Gastroesophageal sphincter (tissue), 4 donors: ENCODE measurements around the gene CREB3L4. TPM values are rescaled to one million over a fixed set of nuclear protein-coding genes. Genes with fewer than 3 reads are reported as not detected.
A peak's percentile ranks its signal among the peaks of the same experiment; 100 is the strongest.

ENCODE experiments used
- ATAC-seq: fragments of 150-250 bp; one replicate; pipeline ENCODE4 v1.9.1; 2016; ENCODE audit warnings: mild to moderate bottlenecking, moderate library complexity
- H3K27ac ChIP-seq, 4 donors: fragments of 200-600 bp; sonication (generic) in 3 of 4; 1 replicate in 3 of 4; 2 replicates in 1 of 4; pipeline ENCODE4 v1.5.1; 2016 to 2019
- H3K27me3 ChIP-seq: fragments of 200-600 bp; sonication (generic); one replicate; pipeline ENCODE4 v1.5.1; 2019
- H3K36me3 ChIP-seq, 2 donors: fragments of 200-600 bp; sonication (generic); one replicate each; pipeline ENCODE4 v1.5.1; 2019; ENCODE audit warnings: control low read depth in 1 of 2
- H3K4me1 ChIP-seq, 3 donors: fragments of 200-600 bp; sonication (generic); 1 replicate in 2 of 3; 2 replicates in 1 of 3; pipeline ENCODE4 v1.5.1; 2016 to 2019; ENCODE audit warnings: control low read depth in 2 of 3
- H3K4me3 ChIP-seq, 2 donors: fragments of 200-600 bp; sonication (generic); one replicate each; pipeline ENCODE4 v1.5.1; 2019; ENCODE audit warnings: mild to moderate bottlenecking in 1 of 2, moderate library complexity in 1 of 2
- H3K9me3 ChIP-seq, 3 donors: fragments of 200-600 bp; sonication (generic); one replicate each; pipeline ENCODE4 v1.5.1; 2017 to 2019; ENCODE audit warnings: control low read depth in 2 of 3
- EP300 ChIP-seq: sonication (generic); formaldehyde crosslinking; IDR thresholded peaks from one replicate; pipeline ENCODE4 v1.6.1; 2017; ENCODE audit warnings: antibody characterized with exemption, mild to moderate bottlenecking
- POLR2A ChIP-seq, 2 donors: fragments of 450-650 bp; IDR thresholded peaks; one replicate each; pipeline ENCODE4 v1.6.1; 2017; ENCODE audit warnings: antibody characterized with exemption in 2 of 2, mild to moderate bottlenecking in 2 of 2, moderate library complexity in 1 of 2
- POLR2AphosphoS5 ChIP-seq: sonication (generic); formaldehyde crosslinking; IDR thresholded peaks from one replicate; pipeline ENCODE4 v1.6.1; 2017; ENCODE audit warnings: antibody characterized with exemption
- WGBS, 2 donors: methylation state at CpG; one replicate each; pipeline ENCODE4 v1.1.5; 2018; ENCODE audit warnings: low coverage in 1 of 2; 5-methylcytosine and 5-hydroxymethylcytosine counted together
- total RNA-seq, 4 donors: library from RNA; depleted of rRNA; stranded (reverse); fragments of >200 nt; gene quantifications; one replicate each; pipeline ENCODE4 v1.1.0, GENCODE V29; 2016
- TF ChIP-seq, protein P1 (sequence below), 4 experiments: fragments of 200-600 bp in 2 of 4; fragments of 450-650 bp in 2 of 4; sonication (generic) in 1 of 4; IDR thresholded peaks; one replicate each; pipeline ENCODE4 v1.5.1; 2017 to 2019; ENCODE audit warnings: antibody characterized with exemption in 4 of 4, mild to moderate bottlenecking in 2 of 4, moderate library complexity in 2 of 4

Gene CREB3L4, protein sequence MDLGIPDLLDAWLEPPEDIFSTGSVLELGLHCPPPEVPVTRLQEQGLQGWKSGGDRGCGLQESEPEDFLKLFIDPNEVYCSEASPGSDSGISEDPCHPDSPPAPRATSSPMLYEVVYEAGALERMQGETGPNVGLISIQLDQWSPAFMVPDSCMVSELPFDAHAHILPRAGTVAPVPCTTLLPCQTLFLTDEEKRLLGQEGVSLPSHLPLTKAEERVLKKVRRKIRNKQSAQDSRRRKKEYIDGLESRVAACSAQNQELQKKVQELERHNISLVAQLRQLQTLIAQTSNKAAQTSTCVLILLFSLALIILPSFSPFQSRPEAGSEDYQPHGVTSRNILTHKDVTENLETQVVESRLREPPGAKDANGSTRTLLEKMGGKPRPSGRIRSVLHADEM
- 10 to 100 TPM in 1 of 4 donors, 1 to 10 TPM in 3; 5.1 to 10.4 (median 6.8) TPM for total RNA-seq

DNA sequence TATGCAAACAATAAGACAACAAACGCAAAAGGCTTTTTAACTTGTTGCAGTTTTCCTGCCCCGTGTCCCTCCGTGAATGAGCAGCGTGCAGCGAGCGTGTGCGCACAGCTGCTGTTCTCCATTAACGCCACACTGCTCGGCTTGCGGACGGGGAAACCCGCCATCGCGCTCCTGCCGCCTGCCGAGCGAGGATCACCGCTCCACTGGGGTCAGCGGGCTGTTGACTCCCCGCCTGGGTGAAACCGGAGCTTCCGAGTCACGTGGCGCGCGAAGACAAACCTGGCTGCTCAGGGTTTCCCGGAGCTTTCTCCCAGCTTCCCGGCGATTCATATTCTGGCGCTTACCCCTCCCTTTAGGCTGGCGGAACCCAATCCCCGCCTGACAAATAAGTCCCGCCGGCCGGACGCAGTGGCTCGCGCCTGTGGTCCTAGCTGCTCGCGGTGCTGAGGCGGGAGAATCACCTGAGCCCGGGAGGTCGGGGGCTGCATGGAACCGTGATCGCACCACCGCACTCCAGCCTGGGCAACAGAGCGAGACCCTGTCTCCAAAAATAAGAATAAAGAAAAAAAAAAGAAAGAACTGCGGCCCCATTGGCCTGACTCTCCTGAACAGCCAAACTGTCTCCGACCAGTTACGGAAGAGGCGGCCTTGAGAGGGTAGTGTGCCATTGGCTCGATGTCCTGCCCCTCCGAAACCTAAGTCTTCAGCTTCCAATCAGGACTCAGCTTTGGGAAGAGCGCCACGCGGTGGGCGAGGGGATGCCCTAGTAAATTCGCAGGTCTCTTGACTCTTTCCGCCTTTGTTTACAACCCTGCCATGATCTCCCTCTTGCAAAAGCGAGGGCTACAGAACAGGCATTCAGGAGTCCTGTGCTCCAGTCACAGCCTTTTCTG, at the start of gene CREB3L4:
TSS of gene CREB3L4 (plus strand) at position 796 of the 893 bp plus-strand sequence. CDS start 624 bp downstream, outside the sequence.
- Histone ChIP-seq H3K27ac (peak within 1 kb of the TSS; percentile 26 to 93 (median 89)), H3K9me3 (no peaks in the 10 kb centered on the region), H3K27me3 (no peaks in the 10 kb centered on the region), H3K36me3 (peaks cover 0 to under 1% of the 10 kb centered on the region in 2 donors), H3K4me1 (peaks cover 0 to 49% (median 23%) of the 10 kb centered on the region in 3 donors), H3K4me3 (peak within 1 kb of the TSS; percentile 43 to 64)
- 0% methylated on average over 9 to 16 of the region's 60 CpGs for WGBS, 2 donors
- ATAC-seq, result peak; percentile 85
- TF ChIP-seq POLR2A (IDR thresholded peaks at IDR 0.05) (peak; percentile 69 to 71), POLR2AphosphoS5 (peak; percentile 91), EP300 (no peak)
- TF ChIP-seq, protein P1, sequence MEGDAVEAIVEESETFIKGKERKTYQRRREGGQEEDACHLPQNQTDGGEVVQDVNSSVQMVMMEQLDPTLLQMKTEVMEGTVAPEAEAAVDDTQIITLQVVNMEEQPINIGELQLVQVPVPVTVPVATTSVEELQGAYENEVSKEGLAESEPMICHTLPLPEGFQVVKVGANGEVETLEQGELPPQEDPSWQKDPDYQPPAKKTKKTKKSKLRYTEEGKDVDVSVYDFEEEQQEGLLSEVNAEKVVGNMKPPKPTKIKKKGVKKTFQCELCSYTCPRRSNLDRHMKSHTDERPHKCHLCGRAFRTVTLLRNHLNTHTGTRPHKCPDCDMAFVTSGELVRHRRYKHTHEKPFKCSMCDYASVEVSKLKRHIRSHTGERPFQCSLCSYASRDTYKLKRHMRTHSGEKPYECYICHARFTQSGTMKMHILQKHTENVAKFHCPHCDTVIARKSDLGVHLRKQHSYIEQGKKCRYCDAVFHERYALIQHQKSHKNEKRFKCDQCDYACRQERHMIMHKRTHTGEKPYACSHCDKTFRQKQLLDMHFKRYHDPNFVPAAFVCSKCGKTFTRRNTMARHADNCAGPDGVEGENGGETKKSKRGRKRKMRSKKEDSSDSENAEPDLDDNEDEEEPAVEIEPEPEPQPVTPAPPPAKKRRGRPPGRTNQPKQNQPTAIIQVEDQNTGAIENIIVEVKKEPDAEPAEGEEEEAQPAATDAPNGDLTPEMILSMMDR (IDR thresholded peaks at IDR 0.05), result peak in 3 of 4 experiments; percentile 35 to 58 (median 45)

- H3K27me3 ChIP-seq, result no peaks in the 10 kb centered on the region
- TF ChIP-seq POLR2A (IDR thresholded peaks at IDR 0.05) (no peak), EP300 (no peak), POLR2AphosphoS5 (no peak)
- TF ChIP-seq, protein P1 (IDR thresholded peaks at IDR 0.05), result peak in 3 of 4 experiments; percentile 13 to 31 (median 21)
- peaks cover 2 to 64% (median 29%) of the 10 kb centered on the region in 3 donors for H3K4me1 ChIP-seq
- WGBS, 2 donors, result 17 to 21% methylated on average over 2 to 4 of the region's 4 CpGs
- peak overlapping the region in 3 of 4 donors; percentile 28 to 95 (median 44) for H3K27ac ChIP-seq
- H3K36me3 ChIP-seq, result no peaks in the 10 kb centered on the region
- no peaks in the 10 kb centered on the region for H3K9me3 ChIP-seq
- peak overlapping the region in 1 of 2 donors; percentile 95 for H3K4me3 ChIP-seq
- no peak for ATAC-seq
These were observed 47.5 kb upstream of the CREB3L4 start for GRCh38 chr1:153919876-153920852.

DNA sequence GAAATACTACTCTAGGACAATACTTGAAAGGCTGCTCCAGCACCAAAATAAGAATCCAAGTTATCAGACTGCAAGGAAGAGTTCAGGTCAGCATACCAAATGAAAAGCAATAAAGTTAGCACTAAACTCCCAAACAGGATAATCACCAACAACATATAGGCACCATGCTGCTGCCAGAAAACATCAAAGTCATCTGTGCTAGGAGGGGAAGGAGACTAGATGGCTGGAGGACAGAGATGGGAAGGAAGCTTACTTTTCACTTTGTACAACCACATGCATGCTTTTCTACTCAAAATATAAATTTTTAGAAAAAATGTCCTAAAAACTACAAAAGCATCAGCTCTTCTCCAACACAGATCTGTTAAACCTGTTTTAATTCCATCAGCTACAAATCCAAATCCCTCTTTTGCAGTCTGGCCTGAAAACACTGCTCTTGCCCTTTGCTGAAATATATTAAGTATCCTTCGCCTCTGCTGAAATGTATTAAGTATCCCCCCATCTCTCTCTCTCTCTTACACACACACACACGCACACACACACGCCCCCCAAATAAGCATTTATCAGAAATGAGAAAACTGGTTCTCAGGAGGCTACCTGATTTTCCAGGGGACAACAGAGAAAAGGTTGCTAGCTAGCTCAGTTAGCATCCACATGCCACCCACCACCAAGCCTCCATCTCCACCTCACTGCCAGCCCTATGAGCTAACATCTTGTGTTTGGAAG, 46.5 kb upstream of the CREB3L4 start:
- TF ChIP-seq, protein P1 (IDR thresholded peaks at IDR 0.05), result no peak
- no peak for TF ChIP-seq POLR2AphosphoS5
- no peak for TF ChIP-seq EP300
- no peak for TF ChIP-seq POLR2A (IDR thresholded peaks at IDR 0.05)
- H3K9me3 ChIP-seq, result no peaks in the 10 kb centered on the region
- no peaks in the 10 kb centered on the region for H3K36me3 ChIP-seq
- H3K27me3 ChIP-seq, result no peaks in the 10 kb centered on the region
- WGBS, 2 donors, result 9 to 22% methylated on average over 1 to 3 of the region's 3 CpGs
- ATAC-seq, result no peak
- H3K27ac ChIP-seq, result peak overlapping the region; percentile 93 to 95 (median 95)
- H3K4me1 ChIP-seq, result peaks cover 2 to 59% (median 29%) of the 10 kb centered on the region in 3 donors
- peak overlapping the region; percentile 95 to 97 for H3K4me3 ChIP-seq

DNA sequence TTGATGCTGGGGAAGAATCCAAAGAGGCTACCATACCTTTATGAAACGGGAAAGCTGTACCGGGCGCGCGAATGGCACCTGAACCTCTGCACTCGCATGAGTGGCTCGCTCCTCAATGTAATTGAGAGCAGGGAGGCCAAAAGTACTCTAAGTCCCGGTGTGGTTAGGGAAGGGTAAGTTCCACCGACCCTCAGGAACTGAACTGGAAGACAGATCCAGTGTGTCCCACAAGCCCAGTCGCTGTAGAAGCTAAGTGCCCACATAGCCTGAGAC, 46.0 kb upstream of the CREB3L4 start:
- peak overlapping the region; percentile 95 to 97 for H3K4me3 ChIP-seq
- H3K9me3 ChIP-seq, result no peaks in the 10 kb centered on the region
- no peak for ATAC-seq
- no peaks in the 10 kb centered on the region for H3K36me3 ChIP-seq
- H3K27ac ChIP-seq, result peak overlapping the region; percentile 93 to 95 (median 95)
- 8% methylated on average over 9 of the region's 10 CpGs; no CpG with 5 or more reads in 1 of the 2 donors for WGBS, 2 donors
- H3K27me3 ChIP-seq, result no peaks in the 10 kb centered on the region
- H3K4me1 ChIP-seq, result peaks cover 2 to 59% (median 29%) of the 10 kb centered on the region in 3 donors
- TF ChIP-seq, protein P1 (IDR thresholded peaks at IDR 0.05), result no peak
- TF ChIP-seq EP300 (no peak), POLR2A (IDR thresholded peaks at IDR 0.05) (no peak), POLR2AphosphoS5 (no peak)
